Chondrocyte (in vitro differentiated cells): ENCODE data around the gene GLT8D1. TPM values are rescaled to one million over a fixed set of nuclear protein-coding genes. Genes with fewer than 3 reads are reported as not detected.

Experiments used
- DNase-seq: peaks from one replicate; pipeline ENCODE4 v3.0.0; 2021; ENCODE audit warnings: mixed read lengths, low spot score
- H3K27ac Mint-ChIP-seq: one replicate; pipeline ENCODE4 v1.8.0; 2021; ENCODE audit warnings: mild to moderate bottlenecking, moderate library complexity, mixed read lengths; ENCODE audit not compliant: unreplicated experiment
- H3K27me3 Mint-ChIP-seq: 2 replicates; pipeline ENCODE4 v1.8.0; 2021; ENCODE audit warnings: low read depth, mixed read lengths
- H3K36me3 Mint-ChIP-seq: 2 replicates; pipeline ENCODE4 v1.8.0; 2021; ENCODE audit warnings: low read depth, mixed read lengths
- H3K4me1 Mint-ChIP-seq: 2 replicates; pipeline ENCODE4 v1.8.0; 2021; ENCODE audit warnings: low read depth, mild to moderate bottlenecking, mixed read lengths
- H3K4me3 Mint-ChIP-seq: one replicate; pipeline ENCODE4 v1.8.0; 2021; ENCODE audit warnings: mild to moderate bottlenecking, moderate library complexity, mixed read lengths; ENCODE audit not compliant: unreplicated experiment
- H3K9me3 Mint-ChIP-seq: 2 replicates; pipeline ENCODE4 v1.8.0; 2021; ENCODE audit warnings: low read depth, mixed read lengths
- total RNA-seq: library from RNA; stranded (reverse); gene quantifications from 3 replicates; pipeline ENCODE4 v1.2.1, GENCODE V29; 2021
- TF ChIP-seq, protein P1 (sequence below): fragments of 200-600 bp; sonication (generic); IDR thresholded peaks from 2 replicates; pipeline ENCODE4 v1.5.0; 2021; ENCODE audit warnings: antibody characterized with exemption, mild to moderate bottlenecking, moderate library complexity

Gene GLT8D1
- total RNA-seq, 1 donor from 2014 or later, result 91.2 TPM

DNA sequence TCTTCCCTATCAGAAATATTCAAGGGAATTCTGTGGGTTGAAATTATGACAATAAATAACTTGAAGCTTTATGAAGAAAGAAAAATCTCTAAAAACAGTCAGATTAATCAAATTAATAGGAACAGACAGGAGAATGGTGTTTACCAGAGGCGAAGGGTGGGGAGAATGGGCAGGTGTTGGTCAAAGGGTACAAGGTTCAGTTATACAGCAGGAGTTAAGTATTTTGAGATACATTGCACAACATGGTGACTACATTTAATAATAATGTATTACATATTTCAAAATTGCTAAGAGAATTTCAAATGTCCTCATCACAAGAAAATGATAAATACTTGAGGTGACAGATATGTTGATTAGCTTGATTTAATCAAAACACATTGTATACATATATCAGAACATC lies 18.9 kb upstream of the GLT8D1 start:
- TF ChIP-seq, protein P1, sequence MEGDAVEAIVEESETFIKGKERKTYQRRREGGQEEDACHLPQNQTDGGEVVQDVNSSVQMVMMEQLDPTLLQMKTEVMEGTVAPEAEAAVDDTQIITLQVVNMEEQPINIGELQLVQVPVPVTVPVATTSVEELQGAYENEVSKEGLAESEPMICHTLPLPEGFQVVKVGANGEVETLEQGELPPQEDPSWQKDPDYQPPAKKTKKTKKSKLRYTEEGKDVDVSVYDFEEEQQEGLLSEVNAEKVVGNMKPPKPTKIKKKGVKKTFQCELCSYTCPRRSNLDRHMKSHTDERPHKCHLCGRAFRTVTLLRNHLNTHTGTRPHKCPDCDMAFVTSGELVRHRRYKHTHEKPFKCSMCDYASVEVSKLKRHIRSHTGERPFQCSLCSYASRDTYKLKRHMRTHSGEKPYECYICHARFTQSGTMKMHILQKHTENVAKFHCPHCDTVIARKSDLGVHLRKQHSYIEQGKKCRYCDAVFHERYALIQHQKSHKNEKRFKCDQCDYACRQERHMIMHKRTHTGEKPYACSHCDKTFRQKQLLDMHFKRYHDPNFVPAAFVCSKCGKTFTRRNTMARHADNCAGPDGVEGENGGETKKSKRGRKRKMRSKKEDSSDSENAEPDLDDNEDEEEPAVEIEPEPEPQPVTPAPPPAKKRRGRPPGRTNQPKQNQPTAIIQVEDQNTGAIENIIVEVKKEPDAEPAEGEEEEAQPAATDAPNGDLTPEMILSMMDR, result no peak
- no peaks in the 10 kb centered on the region for H3K4me1 Mint-ChIP-seq
- H3K27ac Mint-ChIP-seq, result no peak overlapping the region
- no peak for DNase-seq
- peaks cover 21% of the 10 kb centered on the region for H3K36me3 Mint-ChIP-seq
- peaks cover 10% of the 10 kb centered on the region for H3K9me3 Mint-ChIP-seq
- no peaks in the 10 kb centered on the region for H3K27me3 Mint-ChIP-seq
- no peak overlapping the region for H3K4me3 Mint-ChIP-seq

DNA sequence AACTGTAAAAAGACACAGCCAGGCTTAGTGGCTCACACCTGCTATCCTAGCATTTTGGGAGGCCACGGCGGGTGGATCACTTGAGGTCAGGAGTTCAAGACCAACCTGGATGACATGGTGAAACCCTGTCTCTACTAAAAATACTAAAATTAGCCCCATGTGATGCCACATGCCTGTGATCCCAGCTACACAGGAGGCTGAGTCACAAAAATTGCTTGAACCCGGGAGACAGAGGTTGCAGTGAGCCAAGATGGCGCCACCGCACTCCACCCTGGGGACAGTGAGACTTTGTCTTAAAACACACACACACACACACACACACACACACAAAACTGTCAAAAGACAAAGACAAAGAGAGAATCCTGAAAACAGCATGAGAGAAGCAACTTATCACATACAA lies 18.3 kb upstream of the GLT8D1 start:
- no peak overlapping the region for H3K4me3 Mint-ChIP-seq
- no peaks in the 10 kb centered on the region for H3K27me3 Mint-ChIP-seq
- H3K36me3 Mint-ChIP-seq, result peaks cover 18% of the 10 kb centered on the region
- TF ChIP-seq, protein P1, result no peak
- DNase-seq, result no peak
- H3K27ac Mint-ChIP-seq, result no peak overlapping the region
- H3K9me3 Mint-ChIP-seq, result peaks cover 7% of the 10 kb centered on the region
- H3K4me1 Mint-ChIP-seq, result no peaks in the 10 kb centered on the region

DNA sequence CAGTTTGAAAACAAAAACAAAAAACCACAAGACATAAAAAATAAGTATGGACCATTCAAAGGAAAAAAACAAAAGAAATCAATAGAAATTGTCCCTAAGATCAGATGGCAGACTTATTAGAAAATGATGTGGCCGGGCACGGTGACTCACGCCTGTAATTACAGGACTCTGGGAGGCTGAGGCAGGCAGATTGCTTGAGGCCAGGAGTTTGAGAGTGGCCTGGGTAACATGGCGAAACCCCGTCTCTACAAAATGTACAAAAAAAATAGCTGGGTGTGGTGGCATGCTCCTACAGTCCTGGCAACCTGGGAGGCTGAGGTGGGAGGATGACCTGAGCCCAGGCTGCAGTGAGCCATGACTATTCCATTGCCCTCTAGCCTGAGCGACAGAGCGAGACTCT lies 16.9 kb upstream of the GLT8D1 start:
- TF ChIP-seq, protein P1, result no peak
- peak overlapping the region; percentile 27 for H3K27ac Mint-ChIP-seq
- peaks cover 3% of the 10 kb centered on the region for H3K9me3 Mint-ChIP-seq
- H3K4me1 Mint-ChIP-seq, result no peaks in the 10 kb centered on the region
- no peak for DNase-seq
- peaks cover 13% of the 10 kb centered on the region for H3K36me3 Mint-ChIP-seq
- no peak overlapping the region for H3K4me3 Mint-ChIP-seq
- H3K27me3 Mint-ChIP-seq, result no peaks in the 10 kb centered on the region

DNA sequence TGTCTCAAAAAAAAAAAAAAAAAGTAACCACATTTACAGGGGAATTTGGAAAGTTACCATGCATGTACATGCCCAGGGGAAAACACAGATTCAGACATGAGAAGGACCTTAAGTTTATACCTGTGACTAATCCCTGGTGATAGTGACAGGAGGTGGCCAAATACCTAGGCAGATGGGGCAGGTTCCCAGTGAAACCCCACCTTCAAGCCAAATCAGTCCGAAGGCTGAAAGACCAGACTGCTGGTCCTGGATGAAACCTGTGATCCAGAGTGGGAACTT lies 16.1 kb upstream of the GLT8D1 start:
- Mint-ChIP-seq H3K36me3 (peaks cover 13% of the 10 kb centered on the region), H3K4me3 (no peak overlapping the region), H3K27ac (no peak overlapping the region), H3K4me1 (no peaks in the 10 kb centered on the region), H3K9me3 (peaks cover 3% of the 10 kb centered on the region), H3K27me3 (no peaks in the 10 kb centered on the region)
- TF ChIP-seq, protein P1, result no peak
- no peak for DNase-seq

DNA sequence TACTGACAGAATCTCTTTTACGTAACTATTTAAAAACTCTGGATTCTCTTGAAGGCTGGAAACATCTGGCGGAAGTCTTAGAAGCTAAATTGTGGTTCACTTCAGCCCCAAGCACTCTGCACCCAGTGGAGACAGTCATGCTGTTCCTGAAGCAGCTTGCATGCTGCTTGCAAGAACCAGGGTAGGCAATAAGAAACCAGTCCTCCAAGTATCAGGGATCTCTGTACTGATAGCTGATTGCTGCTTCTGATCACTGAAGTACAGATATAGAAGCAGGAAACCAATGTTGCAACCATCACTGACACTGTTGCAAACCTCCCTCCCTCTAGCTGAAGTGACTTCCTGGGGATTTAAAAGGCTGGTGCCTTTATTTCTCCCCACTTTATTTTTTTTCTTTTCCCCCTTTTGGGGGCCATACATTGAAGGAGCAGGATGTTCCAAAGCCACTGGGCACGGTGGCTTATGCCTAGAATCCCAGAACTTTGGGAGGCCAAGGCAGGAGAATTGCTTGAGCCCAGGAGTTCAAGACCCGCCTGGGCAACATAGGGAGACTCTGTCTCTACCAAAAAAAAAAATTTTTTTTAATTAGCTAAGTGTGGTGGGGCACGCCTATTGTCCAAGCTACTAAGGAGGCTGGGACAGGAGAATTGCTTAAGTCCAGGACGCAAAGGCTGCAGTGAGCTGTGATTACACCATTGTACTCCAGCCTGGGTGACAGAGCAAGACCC lies 15.6 kb upstream of the GLT8D1 start:
- peaks cover 13% of the 10 kb centered on the region for H3K36me3 Mint-ChIP-seq
- H3K27me3 Mint-ChIP-seq, result no peaks in the 10 kb centered on the region
- no peak for DNase-seq
- no peak overlapping the region for H3K27ac Mint-ChIP-seq
- H3K9me3 Mint-ChIP-seq, result peaks cover 3% of the 10 kb centered on the region
- TF ChIP-seq, protein P1, result no peak
- no peaks in the 10 kb centered on the region for H3K4me1 Mint-ChIP-seq
- no peak overlapping the region for H3K4me3 Mint-ChIP-seq
